NCI-H128 (cell line): ENCODE measurements around the gene PSMD13.

Source experiments
- DNase-seq: peaks from one replicate; lab custom pipeline; 2025; ENCODE audit not compliant: unreplicated experiment; lab: John Stamatoyannopoulos, UW

Gene PSMD13

DNA sequence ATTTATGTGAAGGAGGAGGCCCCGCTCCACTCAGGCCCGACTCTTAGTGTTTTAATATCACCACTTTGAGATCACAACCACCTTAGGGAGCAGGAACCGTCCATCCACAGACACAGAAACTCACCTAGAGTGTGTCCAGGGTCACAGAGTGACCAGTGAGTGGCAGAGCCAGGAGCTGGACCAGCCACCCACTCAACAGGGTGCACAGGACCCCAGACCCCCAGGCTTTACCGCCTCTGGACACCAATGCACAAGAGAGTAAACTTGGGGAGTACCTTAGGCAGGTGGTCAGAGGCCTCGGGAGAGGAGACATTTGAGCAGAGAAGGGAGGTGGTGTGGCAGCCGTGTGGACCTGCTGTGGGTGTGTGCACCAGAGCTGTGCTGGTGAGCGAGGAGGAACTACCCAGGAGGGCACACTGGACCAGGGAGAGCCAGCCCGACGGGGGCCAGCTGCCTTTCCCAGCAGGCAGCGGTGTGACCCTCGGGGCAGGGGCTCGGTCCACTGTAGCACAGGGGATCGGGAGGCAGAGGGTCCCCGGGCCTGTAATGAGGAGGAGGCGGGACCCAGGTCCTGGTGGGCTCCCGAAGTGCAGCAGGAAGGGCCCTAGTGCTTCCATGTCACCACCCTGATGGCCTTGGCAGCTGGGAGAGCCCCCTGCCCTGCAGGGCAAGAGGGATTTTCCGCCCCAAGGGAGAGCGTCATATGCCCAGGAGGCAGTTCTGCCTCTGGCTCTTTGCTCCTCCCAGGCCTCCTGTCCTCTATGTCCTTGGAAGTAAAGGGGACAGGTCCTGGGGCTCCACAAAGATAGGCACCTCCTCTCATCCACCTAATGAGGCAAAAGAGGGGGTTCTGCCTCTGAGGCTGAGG, 33.9 kb downstream of the PSMD13 start:
- no peak for DNase-seq

GRCh38 chr11:271319-271715, 34.5 kb downstream of the PSMD13 start:
- DNase-seq, result no peak

DNA sequence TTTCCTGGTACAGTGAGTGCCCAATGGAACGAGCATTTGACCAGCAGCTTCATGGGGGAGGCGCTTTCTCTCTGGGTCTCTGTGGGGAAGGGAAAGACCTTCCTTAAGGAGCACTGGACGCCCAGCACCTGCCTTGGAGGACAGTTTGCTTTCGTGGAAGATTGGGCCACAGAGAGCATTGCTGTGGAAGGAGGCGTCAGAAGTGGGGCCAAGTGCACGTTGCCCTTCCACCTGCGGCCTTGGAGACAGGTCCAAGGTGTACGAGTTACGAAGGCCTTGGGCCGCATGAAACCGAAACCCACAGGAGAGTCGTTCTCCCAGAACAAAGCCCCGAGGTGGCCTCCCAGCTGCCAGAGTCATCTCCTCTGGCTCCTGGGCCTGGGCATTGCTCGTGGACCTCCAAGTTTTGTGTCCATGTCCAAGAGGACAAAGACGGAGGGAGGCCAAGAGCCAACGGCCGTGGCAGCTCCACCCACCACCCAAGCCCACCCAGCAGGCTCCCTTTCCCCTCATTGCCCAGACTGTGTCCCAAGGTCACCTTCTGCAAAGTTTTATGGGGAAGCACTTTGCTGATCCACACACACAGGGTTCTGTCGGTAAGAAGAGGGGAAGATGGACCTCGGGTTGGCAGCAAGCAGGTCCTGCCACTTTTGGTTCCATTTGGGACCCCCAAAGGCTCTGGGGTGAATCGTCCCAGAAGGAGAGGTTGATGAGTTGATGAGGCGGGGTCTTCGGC, 35.6 kb downstream of the PSMD13 start:
- no peak for DNase-seq

GRCh38 chr11:272931-273198, 36.1 kb downstream of the PSMD13 start:
- DNase-seq, result no peak

DNA sequence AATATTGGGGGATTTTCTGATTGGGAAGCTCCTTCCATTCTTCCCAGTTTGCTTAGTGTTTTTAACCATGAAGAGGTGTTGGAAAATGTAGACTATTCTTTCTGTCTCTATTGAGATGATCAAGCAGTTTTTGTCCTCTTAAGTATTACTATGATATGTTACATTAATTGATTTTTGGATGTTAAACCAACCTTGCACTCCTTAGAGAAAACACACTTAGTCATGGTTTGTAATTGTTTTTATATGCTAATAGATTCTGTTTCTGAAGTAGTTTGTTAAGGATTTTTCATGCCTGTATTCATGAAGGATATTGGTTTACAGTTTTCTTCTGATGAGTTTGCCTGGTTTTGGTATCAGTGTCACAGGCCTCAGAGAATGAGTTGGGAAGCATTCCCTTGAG, 39.4 kb downstream of the PSMD13 start:
- DNase-seq, result no peak

DNA sequence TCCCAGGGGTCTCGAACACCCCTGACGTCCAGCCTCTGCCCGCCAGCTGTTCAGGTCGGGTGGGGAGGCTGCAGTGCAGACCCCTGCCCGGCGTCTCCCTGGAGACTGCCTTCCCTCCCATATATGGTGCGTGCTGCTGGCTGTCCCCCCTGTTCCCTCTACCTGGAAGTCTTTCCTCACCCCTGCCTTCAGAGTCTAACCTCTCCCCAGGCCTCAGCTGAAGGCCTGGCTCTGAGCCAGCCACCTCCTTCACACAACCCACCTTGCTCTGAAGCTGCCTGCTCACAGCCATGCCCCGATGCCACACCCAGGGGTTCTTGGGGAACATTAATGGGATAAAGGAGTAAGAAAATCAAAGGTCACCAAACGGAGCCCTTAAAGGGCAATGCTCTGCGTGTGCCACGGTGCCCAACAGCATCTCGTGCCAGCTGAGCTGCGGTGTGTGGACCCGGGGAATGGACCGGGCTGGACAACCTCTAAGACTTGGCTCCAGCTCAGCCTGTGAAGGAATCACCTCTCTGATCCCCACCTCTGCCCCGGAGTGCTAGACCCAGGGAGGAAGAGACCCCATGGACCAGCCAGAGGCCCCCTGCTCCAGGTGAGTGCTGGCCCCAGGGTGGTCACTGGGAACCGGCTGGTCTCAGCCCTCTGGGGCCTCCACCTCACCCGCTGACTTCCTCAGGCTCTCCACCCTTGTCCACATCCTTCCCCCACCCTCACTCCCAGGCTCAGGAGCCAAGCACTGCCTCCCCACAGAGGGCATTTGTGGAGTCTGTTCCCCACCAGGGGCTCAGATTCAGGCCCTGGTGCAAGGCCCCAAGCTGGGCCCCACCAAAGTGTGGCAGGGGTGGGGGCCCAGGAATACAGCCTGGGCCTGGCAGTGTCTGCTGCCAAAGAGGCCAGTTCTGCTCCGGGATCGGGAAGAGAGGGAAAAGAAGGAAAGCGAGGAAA, 41.5 kb downstream of the PSMD13 start, which contains the start of gene NLRP6:
TSS of gene NLRP6 (plus strand) at position 407 of the 951 bp plus-strand sequence. CDS start at position 570, 163 bp downstream.
- DNase-seq, result no peak

DNA sequence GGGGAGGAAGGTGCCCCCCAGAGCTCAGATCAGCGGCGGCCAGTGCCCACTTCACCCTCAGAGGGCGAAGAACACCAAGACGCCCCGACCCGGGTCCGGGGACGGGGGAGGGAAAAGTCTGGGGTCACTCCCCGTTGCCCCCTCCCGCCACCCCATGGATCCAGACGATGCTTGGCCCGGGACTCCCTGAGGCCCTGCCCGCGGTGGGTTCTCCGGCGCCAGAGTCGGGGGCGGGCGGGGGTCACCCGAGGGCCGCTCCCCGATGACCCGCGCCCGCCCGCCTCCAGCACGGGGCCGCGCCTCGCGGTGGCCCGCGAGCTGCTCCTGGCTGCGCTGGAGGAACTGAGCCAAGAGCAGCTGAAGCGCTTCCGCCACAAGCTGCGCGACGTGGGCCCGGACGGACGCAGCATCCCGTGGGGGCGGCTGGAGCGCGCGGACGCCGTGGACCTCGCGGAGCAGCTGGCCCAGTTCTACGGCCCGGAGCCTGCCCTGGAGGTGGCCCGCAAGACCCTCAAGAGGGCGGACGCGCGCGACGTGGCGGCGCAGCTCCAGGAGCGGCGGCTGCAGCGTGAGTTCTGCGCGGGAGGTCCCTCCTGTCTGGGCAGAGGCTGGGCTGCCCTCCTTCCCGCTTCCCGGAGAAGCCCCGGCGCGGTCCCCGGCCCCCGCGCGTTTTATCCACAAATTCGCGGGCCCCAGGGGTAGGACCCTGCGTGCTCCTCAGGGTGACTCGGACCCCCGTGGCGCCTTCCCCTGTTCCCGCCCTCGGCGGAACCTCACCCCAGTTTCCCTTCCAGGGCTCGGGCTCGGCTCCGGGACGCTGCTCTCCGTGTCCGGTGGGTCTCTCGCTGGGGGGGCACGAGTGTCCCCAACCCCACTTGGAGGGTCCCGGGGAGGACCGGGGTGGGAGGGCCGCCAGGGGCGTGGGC, 42.5 kb downstream of the PSMD13 start:
- DNase-seq, result no peak

DNA sequence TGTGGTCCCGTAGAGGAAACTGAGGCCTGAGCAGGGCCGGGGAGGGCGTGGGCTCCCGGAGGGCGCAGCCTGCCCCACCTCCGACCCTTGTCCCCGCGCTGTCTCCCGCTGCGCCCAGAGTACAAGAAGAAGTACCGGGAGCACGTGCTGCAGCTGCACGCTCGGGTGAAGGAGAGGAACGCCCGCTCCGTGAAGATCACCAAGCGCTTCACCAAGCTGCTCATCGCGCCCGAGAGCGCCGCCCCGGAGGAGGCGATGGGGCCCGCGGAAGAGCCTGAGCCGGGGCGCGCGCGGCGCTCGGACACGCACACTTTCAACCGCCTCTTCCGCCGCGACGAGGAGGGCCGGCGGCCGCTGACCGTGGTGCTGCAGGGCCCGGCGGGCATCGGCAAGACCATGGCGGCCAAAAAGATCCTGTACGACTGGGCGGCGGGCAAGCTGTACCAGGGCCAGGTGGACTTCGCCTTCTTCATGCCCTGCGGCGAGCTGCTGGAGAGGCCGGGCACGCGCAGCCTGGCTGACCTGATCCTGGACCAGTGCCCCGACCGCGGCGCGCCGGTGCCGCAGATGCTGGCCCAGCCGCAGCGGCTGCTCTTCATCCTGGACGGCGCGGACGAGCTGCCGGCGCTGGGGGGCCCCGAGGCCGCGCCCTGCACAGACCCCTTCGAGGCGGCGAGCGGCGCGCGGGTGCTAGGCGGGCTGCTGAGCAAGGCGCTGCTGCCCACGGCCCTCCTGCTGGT, 43.4 kb downstream of the PSMD13 start:
- no peak for DNase-seq

GRCh38 chr11:280706-281485, 44.1 kb downstream of the PSMD13 start:
- no peak for DNase-seq

DNA sequence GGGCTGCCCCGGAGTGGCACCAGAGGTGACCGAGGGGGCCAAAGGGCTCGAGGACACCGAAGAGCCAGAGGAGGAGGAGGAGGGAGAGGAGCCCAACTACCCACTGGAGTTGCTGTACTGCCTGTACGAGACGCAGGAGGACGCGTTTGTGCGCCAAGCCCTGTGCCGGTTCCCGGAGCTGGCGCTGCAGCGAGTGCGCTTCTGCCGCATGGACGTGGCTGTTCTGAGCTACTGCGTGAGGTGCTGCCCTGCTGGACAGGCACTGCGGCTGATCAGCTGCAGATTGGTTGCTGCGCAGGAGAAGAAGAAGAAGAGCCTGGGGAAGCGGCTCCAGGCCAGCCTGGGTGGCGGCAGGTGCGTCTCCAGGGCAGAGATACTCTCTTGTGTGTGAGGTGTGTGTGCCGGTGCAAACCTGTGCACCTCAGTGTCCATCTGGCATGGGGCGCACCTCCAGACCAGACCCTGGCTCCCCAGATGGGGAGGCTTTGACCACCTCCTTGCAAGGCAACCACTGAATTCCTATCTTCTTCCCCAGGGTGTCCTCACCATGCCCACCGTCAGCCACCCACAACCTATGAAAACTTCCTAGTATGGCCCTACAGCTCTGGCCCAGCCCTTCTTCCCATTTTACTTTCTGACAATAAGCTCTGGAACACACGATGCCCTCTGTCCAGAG, 44.8 kb downstream of the PSMD13 start:
- no peak for DNase-seq

DNA sequence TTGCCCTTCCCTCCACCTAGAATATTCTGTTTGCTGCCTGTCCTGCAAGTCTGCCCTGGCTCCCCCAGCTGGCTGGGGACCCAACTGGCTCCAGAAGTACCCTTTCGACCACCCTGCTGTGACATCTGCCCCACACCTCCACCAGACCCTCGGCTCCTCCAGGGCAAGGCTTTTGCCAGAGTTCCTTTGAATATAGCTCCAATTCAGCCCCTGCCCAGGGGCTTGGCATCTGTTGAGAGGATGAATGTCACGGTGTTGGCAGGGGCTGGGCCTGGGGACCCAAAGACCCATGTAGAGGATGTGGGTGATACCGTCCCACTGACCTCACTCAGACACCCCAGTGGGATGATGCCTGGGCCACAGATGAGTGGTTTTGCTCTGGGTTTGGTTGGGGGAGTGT, 45.4 kb downstream of the PSMD13 start:
- no peak for DNase-seq

GRCh38 chr11:282630-283360, 46.0 kb downstream of the PSMD13 start:
- no peak for DNase-seq

DNA sequence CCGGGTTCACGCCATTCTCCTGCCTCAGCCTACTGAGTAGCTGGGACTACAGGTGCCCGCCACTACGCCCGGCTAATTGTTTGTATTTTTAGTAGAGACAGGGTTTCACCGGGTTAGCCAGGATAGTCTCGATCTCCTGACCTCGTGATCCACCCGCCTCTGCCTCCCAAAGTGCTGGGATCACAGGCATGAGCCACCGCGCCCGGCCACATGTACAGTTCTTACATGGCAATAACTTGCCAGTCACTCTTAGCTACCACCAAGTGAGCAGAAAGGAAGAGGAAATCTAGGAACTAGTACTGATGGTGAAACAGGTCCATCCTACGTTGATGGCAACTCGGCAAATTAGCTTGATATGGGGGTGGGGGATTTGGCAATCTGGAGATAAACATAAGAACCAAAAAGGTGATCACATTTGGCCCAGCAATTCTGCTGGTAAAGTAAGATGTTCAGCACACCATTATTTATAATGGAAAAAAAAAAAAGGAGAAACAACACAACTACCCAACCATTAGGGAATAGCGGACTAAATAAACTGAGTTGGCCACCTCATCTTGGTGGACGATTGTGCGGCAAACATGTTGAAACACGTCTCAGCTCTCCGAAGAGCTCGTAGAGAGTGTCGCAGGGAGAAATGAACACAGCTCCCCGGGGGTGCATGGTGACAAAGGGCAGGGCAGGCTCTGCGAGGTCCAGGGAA, 46.8 kb downstream of the PSMD13 start:
- no peak for DNase-seq

DNA sequence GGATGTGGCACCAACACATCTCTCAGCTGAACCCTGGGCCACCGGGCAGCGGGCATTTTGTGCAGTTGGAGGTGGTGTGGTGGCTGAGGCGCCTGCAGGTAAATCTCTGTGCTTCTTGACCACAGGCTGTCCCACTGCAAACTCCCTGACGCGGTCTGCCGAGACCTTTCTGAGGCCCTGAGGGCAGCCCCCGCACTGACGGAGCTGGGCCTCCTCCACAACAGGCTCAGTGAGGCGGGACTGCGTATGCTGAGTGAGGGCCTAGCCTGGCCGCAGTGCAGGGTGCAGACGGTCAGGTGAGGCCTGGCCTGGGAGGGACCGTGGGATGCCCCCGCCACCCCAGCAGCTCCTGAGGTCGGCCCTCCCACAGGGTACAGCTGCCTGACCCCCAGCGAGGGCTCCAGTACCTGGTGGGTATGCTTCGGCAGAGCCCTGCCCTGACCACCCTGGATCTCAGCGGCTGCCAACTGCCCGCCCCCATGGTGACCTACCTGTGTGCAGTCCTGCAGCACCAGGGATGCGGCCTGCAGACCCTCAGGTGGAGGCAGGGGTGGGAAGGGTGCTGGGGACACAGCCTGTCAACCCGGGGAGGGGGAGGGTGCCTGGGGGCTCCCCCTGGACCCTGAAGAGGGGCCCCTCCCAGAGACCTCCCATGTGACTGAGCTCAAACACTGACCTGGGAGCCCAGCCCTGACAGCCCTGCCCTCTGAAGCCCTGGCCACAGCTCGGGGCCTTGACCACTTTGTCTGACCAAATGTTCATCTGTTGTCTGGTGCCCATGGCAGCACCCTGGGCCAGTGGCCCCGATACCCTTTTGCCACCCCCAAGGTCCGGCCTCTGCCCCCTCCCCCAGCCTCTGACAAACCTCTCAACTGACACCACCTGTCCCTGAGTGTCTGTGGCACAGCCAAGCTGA, 47.6 kb downstream of the PSMD13 start:
- DNase-seq, result no peak

DNA sequence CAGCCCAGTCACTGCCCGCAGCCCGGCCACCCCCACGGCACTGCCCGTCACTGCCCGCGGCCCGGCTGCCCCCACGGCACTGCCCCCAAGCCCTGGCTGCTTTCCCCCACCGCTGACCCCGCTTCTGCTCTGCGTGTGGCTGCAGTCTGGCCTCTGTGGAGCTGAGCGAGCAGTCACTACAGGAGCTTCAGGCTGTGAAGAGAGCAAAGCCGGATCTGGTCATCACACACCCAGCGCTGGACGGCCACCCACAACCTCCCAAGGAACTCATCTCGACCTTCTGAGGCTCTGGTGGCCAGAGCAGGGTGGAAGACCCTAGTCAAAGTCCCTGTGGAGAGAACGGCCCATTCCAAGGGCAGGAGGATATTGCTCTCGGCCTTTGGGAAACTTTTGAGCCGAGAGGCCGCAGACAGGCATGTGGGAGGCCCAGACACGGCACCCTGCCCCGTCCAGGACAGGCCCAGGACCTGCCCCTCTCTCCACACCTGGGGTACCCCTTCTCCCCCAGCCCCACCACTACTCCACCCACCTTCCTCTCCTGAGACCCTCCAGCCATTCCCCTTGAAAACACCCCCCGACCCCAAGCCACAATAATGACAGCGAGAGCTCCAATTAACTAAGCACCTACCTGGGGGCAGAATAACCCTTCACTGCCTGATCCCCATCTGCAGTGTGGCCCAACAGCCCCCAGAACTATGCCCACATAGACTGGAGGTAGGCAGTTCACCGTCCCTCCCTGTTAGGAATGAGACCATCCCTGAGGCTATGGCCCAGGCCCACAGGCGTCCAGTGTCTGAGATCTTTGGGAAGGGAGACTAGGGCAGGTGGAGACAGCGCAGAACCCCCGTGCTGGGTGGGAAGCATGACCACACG, 48.5 kb downstream of the PSMD13 start:
- DNase-seq, result no peak
